DND-41 (cell line): ENCODE results near the gene SV2B.

Experiments
- EZH2 ChIP-seq: IDR thresholded peaks from 3 replicates; pipeline ENCODE4 v1.6.1; 2012; ENCODE audit warnings: borderline replicate concordance, low read depth, mild to moderate bottlenecking, moderate library complexity, low read length, inconsistent platforms; ENCODE audit not compliant: severe bottlenecking
- TF ChIP-seq, protein P1 (sequence below): IDR thresholded peaks from 2 replicates; pipeline ENCODE4 v1.5.1; 2012; ENCODE audit warnings: borderline replicate concordance, low read length, moderate library complexity, mild to moderate bottlenecking; ENCODE audit not compliant: poor library complexity, severe bottlenecking; ENCODE audit errors: extremely low read depth

DNA sequence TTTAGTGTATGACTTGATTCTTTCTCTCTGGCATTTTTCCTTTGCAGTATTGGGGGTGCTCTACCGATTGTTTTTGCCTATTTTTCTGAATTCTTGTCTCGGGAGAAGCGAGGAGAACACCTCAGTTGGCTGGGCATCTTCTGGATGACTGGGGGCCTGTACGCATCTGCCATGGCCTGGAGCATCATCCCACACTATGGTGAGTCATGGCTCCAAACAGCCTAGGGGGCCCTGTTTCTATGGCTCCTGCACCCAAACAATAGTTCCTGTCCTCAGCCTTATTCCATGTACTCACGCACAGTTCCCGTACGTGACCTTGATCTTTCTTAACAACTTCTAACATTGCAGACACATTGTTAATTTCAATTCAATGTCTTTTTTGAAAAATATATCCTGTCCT is 152.3 kb downstream of the SV2B start:
- TF ChIP-seq, protein P1, sequence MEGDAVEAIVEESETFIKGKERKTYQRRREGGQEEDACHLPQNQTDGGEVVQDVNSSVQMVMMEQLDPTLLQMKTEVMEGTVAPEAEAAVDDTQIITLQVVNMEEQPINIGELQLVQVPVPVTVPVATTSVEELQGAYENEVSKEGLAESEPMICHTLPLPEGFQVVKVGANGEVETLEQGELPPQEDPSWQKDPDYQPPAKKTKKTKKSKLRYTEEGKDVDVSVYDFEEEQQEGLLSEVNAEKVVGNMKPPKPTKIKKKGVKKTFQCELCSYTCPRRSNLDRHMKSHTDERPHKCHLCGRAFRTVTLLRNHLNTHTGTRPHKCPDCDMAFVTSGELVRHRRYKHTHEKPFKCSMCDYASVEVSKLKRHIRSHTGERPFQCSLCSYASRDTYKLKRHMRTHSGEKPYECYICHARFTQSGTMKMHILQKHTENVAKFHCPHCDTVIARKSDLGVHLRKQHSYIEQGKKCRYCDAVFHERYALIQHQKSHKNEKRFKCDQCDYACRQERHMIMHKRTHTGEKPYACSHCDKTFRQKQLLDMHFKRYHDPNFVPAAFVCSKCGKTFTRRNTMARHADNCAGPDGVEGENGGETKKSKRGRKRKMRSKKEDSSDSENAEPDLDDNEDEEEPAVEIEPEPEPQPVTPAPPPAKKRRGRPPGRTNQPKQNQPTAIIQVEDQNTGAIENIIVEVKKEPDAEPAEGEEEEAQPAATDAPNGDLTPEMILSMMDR, result no peak
- no peak for TF ChIP-seq EZH2
